K562 (cell line): ENCODE measurements around the gene OPA3.

Source experiments
- ATF1 ChIP-seq, 2 experiments: fragments of 450-650 bp in 1 of 2; IDR thresholded peaks; 2 replicates each; pipeline ENCODE4 v1.6.1; 2016; ENCODE audit warnings: missing compliant biosample characterization in 1 of 2, missing genetic modification characterization in 1 of 2
- CTCF ChIP-seq, 3 experiments: IDR thresholded peaks in 2 of 3; conservative IDR thresholded peaks in 1 of 3; 2 replicates each; pipeline ENCODE4 v1.5.1; 2011 to 2012; ENCODE audit warnings: low read length in 3 of 3, mild to moderate bottlenecking in 3 of 3, control low read depth in 2 of 3, improper control_type of control experiment in 1 of 3, inconsistent platforms in 1 of 3, low read depth in 1 of 3, mixed read lengths in 1 of 3, moderate library complexity in 1 of 3; ENCODE audit not compliant: insufficient read depth in 2 of 3
- JUN ChIP-seq, 2 experiments: sonication (generic) in 1 of 2; formaldehyde crosslinking in 1 of 2; IDR thresholded peaks; 2 replicates each; pipeline versions ENCODE4 v1.6.1 to v1.8.0; 2012 to 2022; ENCODE audit warnings: borderline replicate concordance in 2 of 2, mild to moderate bottlenecking in 2 of 2, improper control_type of control experiment in 1 of 2, low read depth in 1 of 2, low read length in 1 of 2, missing genetic modification reagents in 1 of 2
- NEUROD1 ChIP-seq: fragments of 150-350 bp; IDR thresholded peaks from 2 replicates; pipeline ENCODE4 v1.6.1; 2014; ENCODE audit warnings: borderline replicate concordance, low read length, low read depth; ENCODE audit not compliant: partially characterized antibody

DNA sequence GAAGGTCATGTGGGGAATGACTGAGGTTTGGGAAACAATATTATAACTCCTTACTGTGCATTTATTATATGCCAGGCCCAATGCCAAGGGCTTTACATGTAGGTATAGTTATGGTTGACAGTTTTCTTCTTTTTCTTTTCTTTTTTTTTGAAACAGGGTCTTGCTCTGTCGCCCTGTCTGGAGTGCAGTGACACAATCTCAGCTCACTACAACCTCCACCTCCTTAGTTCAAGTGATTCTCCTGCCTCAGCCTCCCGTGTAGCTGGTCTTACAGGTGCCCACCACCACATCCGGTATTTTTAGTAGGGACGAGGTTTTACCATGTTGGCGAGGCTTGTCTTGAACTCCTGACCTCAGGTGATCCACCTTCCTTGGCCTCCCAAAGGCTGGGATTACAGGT is 101.6 kb downstream of the OPA3 start:
- TF ChIP-seq CTCF (IDR thresholded peaks at IDR 0.05 in 2 of 3, conservative IDR thresholded peaks at IDR 0.05 in 1 of 3; ENCODE audit: insufficient read depth in 2 of 3, low read depth in 1 of 3, low read length in 3 of 3) (no peak), NEUROD1 (no peak), JUN (IDR thresholded peaks at IDR 0.05; ENCODE audit: borderline replicate concordance, low read depth, low read length) (no peak), JUN (CRISPR knock-in tag; IDR thresholded peaks at IDR 0.05; ENCODE audit: borderline replicate concordance) (no peak), ATF1 (CRISPR knock-in tag; IDR thresholded peaks at IDR 0.05) (no peak), ATF1 (tag; IDR thresholded peaks at IDR 0.05) (no peak)
